Prostate gland (tissue), 2 donors: ENCODE data around the gene UNC119B. TPM values are rescaled to one million over a fixed set of nuclear protein-coding genes. Genes with fewer than 3 reads are reported as not detected.

Experiments
- DNase-seq: peaks from one replicate; pipeline ENCODE4 v3.0.0-alpha.2; 2019; ENCODE audit warnings: low spot score
- H3K27ac ChIP-seq, 2 donors: fragments of 200-600 bp; sonication (generic); 2 replicates each; pipeline ENCODE4 v1.5.1; 2017 to 2019
- H3K27me3 ChIP-seq: fragments of 200-600 bp; sonication (generic); replicated peaks from 2 replicates; pipeline ENCODE4 v1.5.1; 2019; ENCODE audit not compliant: insufficient read depth
- H3K36me3 ChIP-seq, 2 donors: fragments of 200-600 bp; sonication (generic); 1 replicate in 1 of 2; 2 replicates in 1 of 2; pipeline versions ENCODE4 v1.5.1 to v1.8.1; 2017 to 2019
- H3K4me1 ChIP-seq: fragments of 200-600 bp; sonication (generic); replicated peaks from 2 replicates; pipeline ENCODE4 v1.5.1; 2019
- H3K4me3 ChIP-seq, 2 donors: fragments of 200-600 bp; sonication (generic); 2 replicates each; pipeline ENCODE4 v1.5.1; 2017 to 2019
- H3K9me3 ChIP-seq: fragments of 200-600 bp; sonication (generic); 2 replicates; pipeline ENCODE4 v1.5.1; 2017
- CTCF ChIP-seq, 4 experiments: fragments of 200-600 bp in 2 of 4; fragments of 450-650 bp in 2 of 4; sonication (generic) in 2 of 4; IDR thresholded peaks; 1 replicate in 3 of 4; 2 replicates in 1 of 4; pipeline ENCODE4 v1.5.1; 2016 to 2019; ENCODE audit warnings: antibody characterized with exemption in 4 of 4, mild to moderate bottlenecking in 2 of 4, moderate library complexity in 2 of 4
- POLR2A ChIP-seq: fragments of 450-650 bp; IDR thresholded peaks from one replicate; pipeline ENCODE4 v1.6.1; 2016; ENCODE audit warnings: antibody characterized with exemption, mild to moderate bottlenecking
- POLR2AphosphoS5 ChIP-seq: sonication (generic); formaldehyde crosslinking; IDR thresholded peaks from one replicate; pipeline ENCODE4 v1.6.1; 2017; ENCODE audit warnings: antibody characterized with exemption
- WGBS: methylation state at CpG from one replicate; pipeline ENCODE4 v1.1.5; 2018; 5-methylcytosine and 5-hydroxymethylcytosine counted together
- intact Hi-C: fragments of 100-400 bp; cut with DNase I; formaldehyde crosslinking; loops from one replicate; pipeline ENCODE4 v1.14.2; 2022
- total RNA-seq, 2 donors: library from RNA; depleted of rRNA; stranded (reverse); fragments of >200 nt; gene quantifications; one replicate each; pipeline ENCODE4 v1.1.0, GENCODE V29; 2016

Gene UNC119B
- total RNA-seq, 2 donors from 2014 or later = 26.0 to 41.9 TPM

- peak overlapping the region; percentile 92 to 93 for H3K27ac ChIP-seq
- H3K4me3 ChIP-seq = peak overlapping the region; percentile 90 to 94
- TF ChIP-seq POLR2AphosphoS5 (no peak), CTCF (IDR thresholded peaks at IDR 0.05) (no peak), POLR2A (no peak)
- no peaks in the 10 kb centered on the region for H3K27me3 ChIP-seq
- WGBS = 4% methylated on average over 6 of the region's 6 CpGs
- intact Hi-C loops = no loop called here
- DNase-seq = no peak
- H3K4me1 ChIP-seq = peaks cover 18% of the 10 kb centered on the region
- no peaks in the 10 kb centered on the region for H3K9me3 ChIP-seq
- H3K36me3 ChIP-seq = no peaks in the 10 kb centered on the region
These were observed 21.7 kb upstream of the UNC119B start for GRCh38 chr12:120688527-120689071.

- Histone ChIP-seq H3K9me3 (no peaks in the 10 kb centered on the region), H3K27me3 (no peaks in the 10 kb centered on the region), H3K27ac (peak overlapping the region in 1 of 2 donors; percentile 93), H3K4me1 (peaks cover 18% of the 10 kb centered on the region), H3K36me3 (no peaks in the 10 kb centered on the region), H3K4me3 (peak overlapping the region; percentile 90 to 94)
- 44% methylated on average over 6 of the region's 6 CpGs for WGBS
- no peak for TF ChIP-seq CTCF (IDR thresholded peaks at IDR 0.05)
- TF ChIP-seq POLR2A = no peak
- no peak for TF ChIP-seq POLR2AphosphoS5
- no peak for DNase-seq
- intact Hi-C loops = no loop called here
These were observed 20.7 kb upstream of the UNC119B start for GRCh38 chr12:120689397-120690082.

GRCh38 chr12:120690083-120690450 lies 20.2 kb upstream of the UNC119B start:
- WGBS = 85% methylated on average over 2 of the region's 2 CpGs
- Histone ChIP-seq H3K9me3 (no peaks in the 10 kb centered on the region), H3K27me3 (no peaks in the 10 kb centered on the region), H3K36me3 (no peaks in the 10 kb centered on the region), H3K4me1 (peaks cover 18% of the 10 kb centered on the region), H3K4me3 (no peak overlapping the region), H3K27ac (peak overlapping the region in 1 of 2 donors; percentile 10)
- TF ChIP-seq CTCF (IDR thresholded peaks at IDR 0.05) (no peak), POLR2AphosphoS5 (no peak), POLR2A (no peak)
- no peak for DNase-seq
- intact Hi-C loops = no loop called here

DNA sequence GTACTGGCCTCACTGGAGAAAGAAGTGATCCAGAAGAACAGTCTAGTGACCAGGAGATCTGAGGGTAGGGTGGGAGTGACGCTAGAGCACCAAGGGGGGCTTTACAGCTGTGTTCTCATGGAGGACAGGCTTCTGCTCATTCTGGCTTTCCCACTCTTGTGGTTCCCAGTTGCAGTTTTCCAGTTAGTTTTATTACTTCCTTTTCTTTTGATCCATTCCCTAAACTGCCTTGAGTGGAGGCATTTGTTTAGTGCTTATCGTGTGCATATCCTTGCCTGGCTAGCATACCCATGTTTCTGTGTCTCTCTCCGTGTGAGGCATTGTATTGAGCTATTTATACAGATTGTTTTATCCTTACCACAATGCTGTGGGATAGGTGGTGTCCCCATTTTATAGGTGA lies 19.3 kb upstream of the UNC119B start:
- no peak for DNase-seq
- TF ChIP-seq POLR2A = no peak
- TF ChIP-seq POLR2AphosphoS5 = no peak
- TF ChIP-seq CTCF (IDR thresholded peaks at IDR 0.05) = no peak
- 37% methylated on average over 3 of the region's 3 CpGs for WGBS
- intact Hi-C loops = no loop called here
- Histone ChIP-seq H3K36me3 (no peaks in the 10 kb centered on the region), H3K27ac (peak overlapping the region in 1 of 2 donors; percentile 10), H3K4me3 (no peak overlapping the region), H3K9me3 (no peaks in the 10 kb centered on the region), H3K4me1 (peaks cover 18% of the 10 kb centered on the region), H3K27me3 (no peaks in the 10 kb centered on the region)

DNA sequence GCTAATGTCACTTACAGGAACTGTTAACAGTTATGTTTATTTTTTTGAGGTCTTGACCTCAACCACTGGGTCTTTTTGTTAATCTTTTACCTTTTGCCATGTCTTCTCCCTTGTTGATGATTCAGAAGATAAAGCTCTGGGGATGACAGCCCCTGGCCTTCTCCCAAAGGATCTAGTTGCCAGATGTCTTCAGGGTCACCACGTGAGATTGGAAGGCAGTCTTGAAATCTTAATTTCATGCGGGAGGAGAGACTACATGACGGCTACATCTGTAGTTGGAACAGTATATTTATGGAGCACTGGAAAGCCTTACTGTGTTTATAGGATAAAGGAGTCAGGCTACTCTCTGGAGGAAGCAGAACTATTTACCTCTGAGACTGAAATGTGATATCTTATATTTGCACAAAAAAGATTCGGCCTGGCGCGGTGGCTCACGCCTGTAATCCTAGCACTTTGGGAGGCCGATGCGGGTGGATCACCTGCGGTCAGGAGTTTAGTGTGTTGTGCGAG lies 17.7 kb upstream of the UNC119B start:
- no peak for DNase-seq
- Histone ChIP-seq H3K4me3 (no peak overlapping the region), H3K9me3 (no peaks in the 10 kb centered on the region), H3K27ac (peak overlapping the region; percentile 21 to 32), H3K4me1 (peaks cover 18% of the 10 kb centered on the region), H3K36me3 (no peaks in the 10 kb centered on the region), H3K27me3 (no peaks in the 10 kb centered on the region)
- 45% methylated on average over 11 of the region's 11 CpGs for WGBS
- TF ChIP-seq POLR2AphosphoS5 (peak; percentile 45), POLR2A (no peak)
- intact Hi-C loops = no loop called here
